CD4-positive, alpha-beta T cell (primary cell): Measurements from ENCODE around the gene LSM14A. TPM values are rescaled to one million over a fixed set of nuclear protein-coding genes. Genes with fewer than 3 reads are reported as not detected.
A peak's percentile ranks its signal among the peaks of the same experiment; 100 is the strongest.
"Not testable (repeated sequence)": the region's sequence is repeated elsewhere in the genome, so short reads cannot be mapped to it uniquely, and the experiment has no call there.

Experiments used
- ATAC-seq: fragments of 200-7000 bp; cut with Tn5 transposase; one replicate; pipeline ENCODE4 v1.10.0; 2022; ENCODE audit warnings: mild to moderate bottlenecking; ENCODE audit not compliant: poor library complexity
- CTCF ChIA-PET: fragments of 350-600 bp; sonication (Branson Sonifier 250); formaldehyde crosslinking; loops from one replicate; lab custom pipeline; 2021; ENCODE audit warnings: antibody characterized with exemption, inconsistent platforms; lab: Charles Lee
- POLR2A ChIA-PET: fragments of 350-600 bp; sonication (Branson Sonifier 250); formaldehyde crosslinking; loops from one replicate; lab custom pipeline; 2021; ENCODE audit warnings: antibody characterized with exemption, inconsistent platforms; lab: Charles Lee
- DNase-seq, 14 experiments: peaks; one replicate each; pipeline ENCODE4 v3.0.0-alpha.2; 2013 to 2020; ENCODE audit warnings: mixed read lengths in 2 of 14
- H3K27ac ChIP-seq, 2 donors: one replicate each; pipeline versions ENCODE4 v1.5.1 to v1.7.0; 2013; ENCODE audit warnings: low read length in 2 of 2, low read depth in 1 of 2, mild to moderate bottlenecking in 1 of 2
- H3K27me3 ChIP-seq, 2 experiments: 1 replicate in 1 of 2; 2 replicates in 1 of 2; pipeline versions ENCODE4 v1.6.1 to v1.7.0; 2013; ENCODE audit warnings: low read length in 2 of 2, control low read depth in 1 of 2, mild to moderate bottlenecking in 1 of 2, moderate library complexity in 1 of 2; ENCODE audit not compliant: insufficient read depth in 2 of 2, control insufficient read depth in 1 of 2
- H3K36me3 ChIP-seq: one replicate; pipeline ENCODE4 v1.6.1; 2013; ENCODE audit warnings: low read length, control low read depth; ENCODE audit not compliant: insufficient read depth
- H3K4me1 ChIP-seq: one replicate; pipeline ENCODE4 v1.6.1; 2013; ENCODE audit warnings: low read length, control low read depth; ENCODE audit not compliant: insufficient read depth
- H3K4me3 ChIP-seq: one replicate; pipeline ENCODE4 v1.5.1; 2013; ENCODE audit warnings: mild to moderate bottlenecking, low read length, moderate library complexity
- H3K9me3 ChIP-seq, 2 experiments: 1 replicate in 1 of 2; 2 replicates in 1 of 2; pipeline versions ENCODE4 v1.6.1 to v1.7.0; 2013; ENCODE audit warnings: low read length in 2 of 2, mild to moderate bottlenecking in 2 of 2, control low read depth in 1 of 2, moderate library complexity in 1 of 2; ENCODE audit not compliant: control insufficient read depth in 1 of 2, insufficient read depth in 1 of 2
- H3K27ac Mint-ChIP-seq: one replicate; pipeline ENCODE4 v1.8.0; 2020; ENCODE audit warnings: mixed read lengths
- H3K27me3 Mint-ChIP-seq: one replicate; pipeline ENCODE4 v1.8.0; 2021; ENCODE audit warnings: mixed read lengths
- H3K36me3 Mint-ChIP-seq: one replicate; pipeline ENCODE4 v1.8.0; 2021; ENCODE audit warnings: low read depth, mixed read lengths
- H3K4me1 Mint-ChIP-seq: one replicate; pipeline ENCODE4 v1.8.0; 2021; ENCODE audit warnings: low read depth, mixed read lengths
- H3K4me3 Mint-ChIP-seq: one replicate; pipeline ENCODE4 v1.8.0; 2020; ENCODE audit warnings: mild to moderate bottlenecking, mixed read lengths
- H3K9me3 Mint-ChIP-seq: one replicate; pipeline ENCODE4 v1.8.0; 2020; ENCODE audit warnings: mixed read lengths
- intact Hi-C, 2 experiments: fragments of 100-400 bp; cut with DNase I in 1 of 2; cut with micrococcal nuclease in 1 of 2; formaldehyde crosslinking; loops; one replicate each; pipeline versions ENCODE4 v1.15.1 to v1.9.0; 2023 to 2025; cut with DNase I, micrococcal nuclease
- total RNA-seq, 174 experiments: library from RNA in 2 of 174; stranded (reverse) in 2 of 174; gene quantifications; one replicate each; pipeline ENCODE4 v1.2.3 and lab custom pipeline; 2021 to 2026
- TF ChIP-seq, protein P1 (sequence below): fragments of 200-600 bp; IDR thresholded peaks from one replicate; pipeline ENCODE4 v1.8.0; 2022; ENCODE audit warnings: antibody characterized with exemption, mild to moderate bottlenecking

Gene LSM14A
- total RNA-seq, 2 experiments from 2014 or later, result 210 to 217 TPM

DNA sequence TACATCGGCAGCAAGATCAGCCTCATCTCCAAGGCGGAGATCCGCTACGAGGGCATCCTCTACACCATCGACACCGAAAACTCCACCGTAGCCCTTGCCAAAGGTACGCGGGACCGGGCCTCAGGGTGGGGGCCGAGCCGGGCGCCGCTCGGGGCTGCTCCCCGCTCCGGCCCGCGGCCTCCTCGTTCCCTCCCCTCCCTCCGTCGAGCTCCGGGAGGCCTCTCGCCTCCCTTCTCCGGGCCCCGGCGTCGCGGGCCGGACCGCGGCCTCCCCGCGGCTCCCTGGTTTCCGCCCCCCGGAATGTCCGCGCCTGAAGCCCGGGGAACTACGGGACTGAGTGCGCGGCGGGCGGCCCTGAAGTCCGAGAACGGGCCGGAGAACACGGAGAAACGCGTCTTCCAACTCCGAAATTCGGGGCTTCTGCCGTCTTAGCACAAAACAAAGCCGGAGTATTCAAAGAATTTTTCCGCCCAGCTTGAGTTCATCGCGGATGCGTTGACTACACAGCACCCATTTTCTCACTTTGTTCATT, 423 bp downstream of the LSM14A start:
- CTCF ChIA-PET, result interaction anchor here (0.9 kb wide), 1 partner anchor 47 kb away, joined by 3 read pairs; no protein-coding TSS in a partner anchor
- Mint-ChIP-seq H3K27ac (peak overlapping the region; percentile 97), H3K9me3 (no peaks in the 10 kb centered on the region), H3K4me1 (peaks cover 56% of the 10 kb centered on the region), H3K36me3 (peaks cover 35% of the 10 kb centered on the region), H3K27me3 (no peaks in the 10 kb centered on the region), H3K4me3 (peak overlapping the region; percentile 99)
- intact Hi-C loops, result loop anchor here (2.0 to 5.0 kb wide), 4 partner anchors 46 to 505 kb away; partner anchors contain the start of genes SCGB2B2 (in 1 of the 2) and ZNF302 (in 1 of the 2)
- Histone ChIP-seq H3K9me3 (no peaks in the 10 kb centered on the region), H3K27me3 (no peaks in the 10 kb centered on the region), H3K4me3 (peak overlapping the region; percentile 95), H3K4me1 (peaks cover 45% of the 10 kb centered on the region), H3K27ac (peak overlapping the region; percentile 81 to 97), H3K36me3 (peaks cover 14% of the 10 kb centered on the region)
- DNase-seq (peak in 9 of 14 experiments; percentile 7 to 59 (median 16)), ATAC-seq (peak; percentile 13)
- TF ChIP-seq, protein P1, sequence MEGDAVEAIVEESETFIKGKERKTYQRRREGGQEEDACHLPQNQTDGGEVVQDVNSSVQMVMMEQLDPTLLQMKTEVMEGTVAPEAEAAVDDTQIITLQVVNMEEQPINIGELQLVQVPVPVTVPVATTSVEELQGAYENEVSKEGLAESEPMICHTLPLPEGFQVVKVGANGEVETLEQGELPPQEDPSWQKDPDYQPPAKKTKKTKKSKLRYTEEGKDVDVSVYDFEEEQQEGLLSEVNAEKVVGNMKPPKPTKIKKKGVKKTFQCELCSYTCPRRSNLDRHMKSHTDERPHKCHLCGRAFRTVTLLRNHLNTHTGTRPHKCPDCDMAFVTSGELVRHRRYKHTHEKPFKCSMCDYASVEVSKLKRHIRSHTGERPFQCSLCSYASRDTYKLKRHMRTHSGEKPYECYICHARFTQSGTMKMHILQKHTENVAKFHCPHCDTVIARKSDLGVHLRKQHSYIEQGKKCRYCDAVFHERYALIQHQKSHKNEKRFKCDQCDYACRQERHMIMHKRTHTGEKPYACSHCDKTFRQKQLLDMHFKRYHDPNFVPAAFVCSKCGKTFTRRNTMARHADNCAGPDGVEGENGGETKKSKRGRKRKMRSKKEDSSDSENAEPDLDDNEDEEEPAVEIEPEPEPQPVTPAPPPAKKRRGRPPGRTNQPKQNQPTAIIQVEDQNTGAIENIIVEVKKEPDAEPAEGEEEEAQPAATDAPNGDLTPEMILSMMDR, result no peak
- POLR2A ChIA-PET, result interaction anchor here (0.6 to 2.7 kb wide), 19 partner anchors 15 to 505 kb away, joined by 3 to 19 read pairs (median 6); partner anchors contain the start of genes UBA2 and ZNF302

DNA sequence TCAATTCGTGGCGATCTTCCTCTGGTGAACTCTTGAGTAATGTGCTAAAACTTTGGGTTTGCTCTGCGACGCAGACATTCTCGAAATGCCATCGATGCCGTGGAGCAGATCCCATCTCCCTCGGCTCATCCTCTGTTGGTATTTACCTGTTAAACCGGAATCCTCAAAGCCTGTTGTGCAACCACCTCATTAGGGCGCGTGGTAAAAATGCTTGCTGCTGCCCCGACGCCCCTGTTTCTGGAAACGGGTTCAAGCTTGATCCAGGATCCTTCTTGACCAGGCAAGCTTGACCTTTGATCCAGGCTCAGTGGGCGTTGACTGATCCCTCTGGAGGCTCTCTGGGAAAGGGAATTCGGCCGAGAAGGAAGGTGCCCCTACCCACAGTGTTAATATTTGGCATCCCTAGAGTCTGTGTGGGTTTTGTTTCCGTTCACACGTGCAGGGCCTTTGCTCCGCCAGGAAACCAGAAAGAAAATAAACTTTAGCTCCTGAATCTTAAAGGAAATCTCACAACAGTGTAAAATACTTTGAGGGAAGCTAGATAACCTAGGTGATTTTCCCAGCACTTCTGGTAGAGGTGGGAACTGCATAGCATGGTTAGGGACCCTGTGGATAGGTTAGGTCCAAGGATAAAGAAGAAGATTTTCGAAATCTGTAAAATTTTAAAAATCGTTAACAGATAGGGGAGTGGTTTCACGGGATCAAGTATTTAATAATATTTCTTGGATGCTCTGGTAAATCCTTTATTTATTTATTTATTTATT, 1.1 kb downstream of the LSM14A start:
- POLR2A ChIA-PET, result interaction anchor here (0.8 to 2.7 kb wide), 19 partner anchors 8 to 504 kb away, joined by 3 to 19 read pairs (median 6); partner anchors contain the start of genes UBA2 and ZNF302
- ATAC-seq, result no peak
- TF ChIP-seq, protein P1, result no peak
- CTCF ChIA-PET, result interaction anchor here (0.9 kb wide), 2 partner anchors 46 to 96 kb away, joined by 3 read pairs; no protein-coding TSS in a partner anchor
- Mint-ChIP-seq H3K27me3 (no peaks in the 10 kb centered on the region), H3K9me3 (no peaks in the 10 kb centered on the region), H3K4me3 (peak overlapping the region; percentile 99), H3K27ac (peak overlapping the region; percentile 97), H3K4me1 (peaks cover 62% of the 10 kb centered on the region), H3K36me3 (peaks cover 38% of the 10 kb centered on the region)
- H3K9me3 ChIP-seq, result no peaks in the 10 kb centered on the region
- intact Hi-C loops, result loop anchor here (2.0 to 5.0 kb wide), 4 partner anchors 45 to 504 kb away; partner anchors contain the start of genes SCGB2B2 (in 1 of the 2) and ZNF302 (in 1 of the 2)
- H3K4me3 ChIP-seq, result peak overlapping the region; percentile 95
- DNase-seq, result peak in 5 of 14 experiments; percentile 2 to 56 (median 16)
- H3K4me1 ChIP-seq, result peaks cover 51% of the 10 kb centered on the region
- peaks cover 14% of the 10 kb centered on the region for H3K36me3 ChIP-seq
- H3K27me3 ChIP-seq, result no peaks in the 10 kb centered on the region
- peak overlapping the region; percentile 81 to 97 for H3K27ac ChIP-seq

DNA sequence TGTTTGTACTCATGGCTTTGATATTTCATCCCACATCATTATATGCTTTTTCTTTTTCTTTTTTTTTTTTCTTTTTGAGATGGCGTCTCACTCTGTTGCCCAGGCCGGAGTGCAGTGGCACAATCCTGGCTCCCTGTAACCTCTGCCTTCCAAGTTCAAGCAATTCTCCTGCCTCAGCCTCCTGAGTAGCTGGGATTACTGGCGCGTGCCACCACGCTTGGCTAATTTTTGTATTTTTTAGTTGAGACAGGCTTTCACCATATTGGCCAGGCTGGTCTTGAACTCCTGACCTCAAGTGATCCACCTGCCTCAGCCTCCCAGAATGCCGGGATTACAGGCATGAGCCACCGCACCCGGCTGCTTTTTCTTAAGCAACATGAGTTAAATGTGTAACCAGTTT, 2.9 kb downstream of the LSM14A start:
- H3K27ac ChIP-seq, H3K9me3 ChIP-seq, CTCF ChIA-PET, ATAC-seq, DNase-seq, H3K9me3 Mint-ChIP-seq, H3K4me3 ChIP-seq, POLR2A ChIA-PET, H3K27me3 Mint-ChIP-seq, H3K27me3 ChIP-seq: not testable (repeated sequence)
- peaks cover 51% of the 10 kb centered on the region for H3K36me3 Mint-ChIP-seq
- Histone ChIP-seq H3K36me3 (peaks cover 22% of the 10 kb centered on the region), H3K4me1 (peaks cover 56% of the 10 kb centered on the region)
- intact Hi-C loops, result loop anchor here in 1 of 2 experiments (5.0 kb wide), 1 partner anchor 162 kb away; no protein-coding TSS in a partner anchor
- peak overlapping the region; percentile 97 for H3K27ac Mint-ChIP-seq
- H3K4me1 Mint-ChIP-seq, result peaks cover 79% of the 10 kb centered on the region
- peak overlapping the region; percentile 74 for H3K4me3 Mint-ChIP-seq
